ENCODE results near the gene EIF4E2.

The EIF4E2 gene, protein sequence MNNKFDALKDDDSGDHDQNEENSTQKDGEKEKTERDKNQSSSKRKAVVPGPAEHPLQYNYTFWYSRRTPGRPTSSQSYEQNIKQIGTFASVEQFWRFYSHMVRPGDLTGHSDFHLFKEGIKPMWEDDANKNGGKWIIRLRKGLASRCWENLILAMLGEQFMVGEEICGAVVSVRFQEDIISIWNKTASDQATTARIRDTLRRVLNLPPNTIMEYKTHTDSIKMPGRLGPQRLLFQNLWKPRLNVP

DNA sequence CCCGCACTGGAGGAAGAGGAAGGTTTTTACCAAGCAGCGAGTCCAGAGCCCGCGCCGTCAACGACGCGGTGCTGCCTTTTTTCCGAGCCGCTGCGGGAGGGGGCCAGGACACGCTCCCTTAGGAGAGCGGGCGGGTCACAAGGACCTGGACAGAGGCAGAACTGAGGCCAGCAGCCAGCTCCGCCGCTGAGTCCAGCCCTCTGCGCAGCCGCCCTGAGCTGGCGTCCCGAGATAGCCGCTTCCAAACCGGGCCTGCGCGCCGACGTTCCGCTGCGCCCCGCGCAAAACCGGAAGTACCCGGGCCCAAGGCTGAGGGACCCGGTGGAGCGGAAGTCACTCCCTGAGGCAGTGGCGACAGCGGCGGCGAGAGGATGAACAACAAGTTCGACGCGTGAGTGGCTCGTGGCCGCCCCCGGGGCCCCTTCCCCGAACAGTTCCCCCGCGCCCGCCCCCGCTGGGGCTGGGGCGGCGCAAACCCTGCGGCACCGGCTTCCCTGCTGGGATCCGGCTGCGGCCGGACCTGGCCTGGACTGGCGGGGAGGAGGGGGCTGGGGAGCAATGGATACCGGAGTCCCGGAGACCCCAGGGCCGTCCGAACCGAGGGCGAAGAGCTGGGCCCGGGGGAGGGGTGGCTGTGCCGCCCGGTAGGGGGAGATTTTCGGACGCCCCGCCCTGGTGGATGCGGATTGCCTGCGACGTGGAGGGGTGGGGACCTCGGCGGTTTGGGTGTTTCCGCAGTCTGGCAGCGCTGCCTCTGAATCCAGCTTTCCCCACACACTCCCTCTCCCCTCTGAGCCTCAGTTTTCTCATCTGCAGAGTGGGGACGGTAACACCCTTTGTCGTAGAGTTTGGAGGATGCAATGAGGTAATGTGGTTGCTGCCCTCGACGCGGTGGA lies at the start of gene EIF4E2, which contains the start of gene TIGD1:
EIF4E2 (plus strand) TSS at position 336 of the 896 bp plus-strand sequence; CDS start at position 372, 36 bp downstream.
TIGD1 (minus strand) TSS at position 204 of the 896 bp plus-strand sequence. CDS start 675 bp downstream, outside the sequence.
- DNase-seq = peak; percentile 94

DNA sequence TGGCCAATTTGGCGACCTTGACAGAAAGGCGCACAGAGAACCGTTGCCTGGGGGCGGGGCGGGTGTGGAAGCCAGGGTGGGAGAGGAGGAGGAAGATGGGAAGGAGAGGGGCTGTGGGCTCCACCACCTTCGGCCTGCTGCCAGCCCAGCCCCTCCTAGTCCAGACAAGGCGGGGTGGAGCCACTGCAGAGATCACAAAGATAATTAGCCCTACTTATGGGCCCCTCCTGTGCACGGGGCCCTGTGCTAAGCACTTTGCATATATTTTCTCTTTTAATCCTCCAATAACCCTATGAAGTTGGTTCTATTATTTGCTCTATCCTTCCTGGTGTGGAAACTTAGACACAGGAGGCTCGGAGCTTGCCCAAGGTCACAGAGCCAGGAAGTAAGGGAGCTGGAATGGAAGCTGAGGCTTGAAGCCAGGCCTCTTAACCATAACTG lies 49.1 kb upstream of the EIF4E2 start:
- no peak for DNase-seq

DNA sequence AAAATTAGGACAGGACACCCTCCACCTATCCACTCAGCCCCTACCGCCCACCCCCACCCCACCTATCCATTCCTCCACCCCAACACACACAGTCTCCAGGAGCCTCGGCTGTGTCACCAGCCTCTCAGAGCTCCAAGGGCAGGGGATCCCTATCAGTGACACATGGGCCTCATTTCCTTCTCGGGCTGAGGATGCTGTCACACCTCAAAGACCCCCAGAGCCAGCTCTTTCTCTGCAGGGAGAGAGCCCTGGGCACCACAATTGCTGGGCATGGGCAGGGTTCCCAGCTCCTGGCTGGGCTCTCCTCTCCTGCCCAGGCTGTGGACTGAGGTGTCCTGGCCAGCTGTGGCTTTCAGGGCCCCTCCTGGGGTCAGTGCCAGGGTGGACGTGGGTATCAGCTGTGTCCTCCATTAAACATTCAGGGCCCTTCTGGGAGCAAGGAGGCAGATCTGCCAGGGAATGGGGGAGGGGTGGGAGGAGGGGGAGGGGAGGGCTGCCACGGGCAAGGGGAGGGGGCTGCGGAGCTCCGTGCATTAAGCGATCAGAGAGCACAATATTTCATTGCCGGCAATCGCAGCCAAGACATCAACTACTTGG lies 48.6 kb upstream of the EIF4E2 start:
- no peak for DNase-seq

DNA sequence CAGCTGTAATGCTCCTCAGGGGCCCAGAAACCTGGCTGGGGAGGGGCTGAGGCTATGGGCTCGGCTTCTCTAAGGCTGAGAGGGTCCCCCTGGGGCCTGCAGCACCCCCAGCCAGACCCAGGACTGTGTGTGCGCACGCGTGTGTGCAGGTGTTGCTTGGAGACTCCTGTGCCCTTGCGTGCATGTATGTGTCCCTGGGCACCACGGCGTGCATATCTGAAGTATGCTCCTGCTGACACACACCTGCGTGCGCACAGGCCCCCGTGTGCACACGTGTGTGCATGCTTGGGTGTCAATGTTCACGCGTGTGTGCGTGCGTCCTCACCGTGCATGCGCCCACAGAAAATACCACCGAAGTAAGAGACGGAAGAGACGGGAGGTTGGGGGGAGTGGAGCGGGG lies 48.0 kb upstream of the EIF4E2 start:
- no peak for DNase-seq

DNA sequence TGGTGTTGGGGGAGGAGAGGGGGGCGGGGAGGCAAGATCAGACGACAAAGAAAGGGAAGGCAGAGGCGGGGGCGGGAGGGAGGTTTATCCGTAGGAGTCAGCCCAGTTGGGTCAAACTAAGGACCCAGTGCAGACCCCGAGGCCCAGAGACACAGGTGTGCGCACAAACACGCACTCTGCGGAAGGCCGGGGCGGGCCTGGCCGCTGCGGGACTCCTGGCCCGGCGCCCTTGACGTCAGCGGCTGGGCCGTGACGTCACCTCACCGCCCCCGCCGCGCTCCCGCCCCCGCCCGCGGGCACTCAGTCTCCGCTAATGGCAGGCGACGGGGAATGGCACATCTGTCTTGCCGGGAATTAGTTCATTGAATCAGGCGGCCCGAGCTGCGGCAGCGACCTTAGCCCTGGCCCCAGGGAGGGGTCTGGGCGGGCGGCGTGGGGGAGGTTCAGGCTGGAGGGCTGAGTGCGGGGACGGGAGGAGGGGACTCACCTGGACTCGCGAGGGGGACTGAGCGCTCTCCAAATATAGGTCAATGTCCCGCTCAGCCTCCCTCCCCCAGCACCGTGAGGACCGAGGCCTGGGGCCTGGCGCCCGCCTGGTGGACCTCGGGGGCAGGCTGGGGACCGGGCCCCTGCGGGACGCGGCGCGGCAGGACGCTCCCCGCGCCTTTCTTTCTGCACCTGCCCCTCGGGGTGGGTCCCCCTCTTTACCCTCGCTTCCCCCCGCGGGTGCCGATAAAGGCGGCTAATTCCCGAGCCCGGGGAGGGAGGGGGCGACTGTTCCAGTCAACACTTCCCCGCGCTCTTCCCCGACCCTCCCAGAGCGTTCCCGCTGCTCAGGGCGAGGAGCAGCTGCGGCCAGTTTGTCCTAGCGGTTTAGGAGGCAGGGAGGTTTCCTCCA lies 47.3 kb upstream of the EIF4E2 start:
- peak; percentile 23 for DNase-seq

DNA sequence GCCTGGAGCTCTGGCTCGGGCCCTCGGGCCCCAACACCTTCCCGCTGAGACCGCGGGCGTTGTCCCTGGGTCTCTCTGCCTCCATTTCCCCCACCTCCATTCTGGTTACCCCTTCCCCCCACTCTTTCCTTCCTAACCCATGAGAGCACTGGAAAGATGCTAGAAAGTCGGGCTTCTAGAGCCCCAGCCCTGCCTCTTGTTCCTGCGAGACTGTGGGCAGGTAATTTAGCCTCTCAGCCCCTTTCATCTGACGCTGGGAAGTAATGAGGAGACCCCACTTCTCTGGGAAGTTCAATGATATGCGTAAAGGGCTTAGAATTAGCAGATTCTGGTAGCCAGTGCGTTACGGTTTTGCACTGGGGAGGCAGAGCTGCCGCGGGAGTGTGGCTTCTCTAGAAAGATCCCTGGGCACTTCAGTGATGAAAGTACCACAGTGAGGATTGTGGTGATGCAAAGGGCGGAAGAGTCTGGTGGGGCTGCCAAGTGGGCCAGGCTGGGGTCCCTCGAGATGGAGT lies 46.6 kb upstream of the EIF4E2 start:
- no peak for DNase-seq

DNA sequence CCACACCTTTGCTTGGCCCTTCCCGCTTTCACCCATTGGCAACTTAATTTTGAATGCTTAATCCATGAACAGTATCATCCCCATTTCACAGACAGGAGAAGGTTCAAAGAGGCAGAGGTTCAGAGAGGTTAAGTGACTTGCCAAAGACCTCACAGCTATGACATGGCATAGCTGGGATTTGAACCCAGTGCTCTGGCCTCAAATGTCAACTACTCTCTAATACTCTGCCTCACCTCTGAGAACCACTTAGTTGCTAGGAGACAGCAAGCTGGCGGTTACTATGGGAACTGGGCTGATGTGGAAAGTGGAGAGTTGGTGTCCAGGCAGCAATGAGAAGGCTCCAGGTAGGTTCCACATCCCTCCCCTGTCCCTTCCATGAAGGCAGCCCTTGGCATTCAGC lies 46.1 kb upstream of the EIF4E2 start:
- no peak for DNase-seq

DNA sequence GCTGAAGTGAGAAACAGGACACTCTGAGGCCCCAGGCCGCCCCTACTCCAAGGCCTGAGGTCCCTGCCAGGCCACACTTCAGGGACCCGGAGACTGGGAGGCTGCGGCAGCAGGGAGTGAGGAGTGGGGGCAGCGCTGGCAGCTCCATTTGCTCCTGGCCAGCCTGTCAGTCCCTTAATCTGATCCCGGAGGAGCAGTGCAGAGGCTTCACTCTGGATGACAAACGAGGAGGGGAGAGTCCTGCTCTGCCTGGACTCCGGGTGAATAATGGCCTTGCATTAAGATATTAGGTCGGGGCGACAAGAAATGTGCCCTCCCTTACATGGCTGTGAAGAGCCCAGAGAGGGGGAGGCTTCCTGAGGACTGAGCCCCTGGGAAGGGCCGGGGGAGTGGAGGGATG lies 44.6 kb upstream of the EIF4E2 start:
- no peak for DNase-seq

DNA sequence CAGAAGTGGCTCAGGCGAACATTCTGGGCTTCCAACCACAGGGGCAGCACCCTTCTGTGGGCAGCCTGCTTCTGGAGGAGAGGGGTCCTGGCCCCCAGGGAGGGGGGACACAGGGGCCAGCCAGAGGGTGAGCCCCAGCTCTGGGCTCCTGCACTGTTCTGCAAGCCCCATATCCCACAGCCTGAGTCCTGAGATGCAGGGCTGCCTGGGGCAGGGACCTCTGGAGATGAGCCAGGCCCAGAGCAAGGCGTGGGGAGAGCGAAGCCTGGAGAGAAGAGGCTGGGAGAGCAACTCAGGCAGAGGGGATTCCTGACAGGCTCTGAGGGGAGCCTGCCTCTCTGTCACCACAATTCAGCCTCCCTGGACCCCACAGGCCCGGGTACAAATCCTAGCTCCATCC lies 43.8 kb upstream of the EIF4E2 start:
- no peak for DNase-seq

DNA sequence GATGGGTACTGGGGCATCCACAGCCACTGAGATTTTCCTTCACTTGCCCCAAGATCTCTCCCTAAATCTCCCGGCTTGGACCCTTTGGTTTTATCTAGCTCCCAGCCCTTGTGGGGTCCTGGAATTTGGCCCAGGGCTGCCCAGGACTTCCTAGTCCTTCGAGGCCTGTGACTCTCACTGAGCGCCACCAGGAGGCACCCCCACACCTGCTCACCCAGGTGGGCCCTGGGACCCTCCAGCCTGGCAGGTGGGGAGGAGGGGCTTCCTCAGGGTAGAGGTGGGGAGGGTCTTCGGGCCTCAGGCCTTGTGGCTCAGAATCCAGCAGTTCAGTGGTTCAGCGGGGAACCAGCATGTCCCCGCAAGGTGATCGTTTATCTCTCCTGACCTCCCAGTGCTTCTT lies 42.2 kb upstream of the EIF4E2 start:
- DNase-seq = no peak

DNA sequence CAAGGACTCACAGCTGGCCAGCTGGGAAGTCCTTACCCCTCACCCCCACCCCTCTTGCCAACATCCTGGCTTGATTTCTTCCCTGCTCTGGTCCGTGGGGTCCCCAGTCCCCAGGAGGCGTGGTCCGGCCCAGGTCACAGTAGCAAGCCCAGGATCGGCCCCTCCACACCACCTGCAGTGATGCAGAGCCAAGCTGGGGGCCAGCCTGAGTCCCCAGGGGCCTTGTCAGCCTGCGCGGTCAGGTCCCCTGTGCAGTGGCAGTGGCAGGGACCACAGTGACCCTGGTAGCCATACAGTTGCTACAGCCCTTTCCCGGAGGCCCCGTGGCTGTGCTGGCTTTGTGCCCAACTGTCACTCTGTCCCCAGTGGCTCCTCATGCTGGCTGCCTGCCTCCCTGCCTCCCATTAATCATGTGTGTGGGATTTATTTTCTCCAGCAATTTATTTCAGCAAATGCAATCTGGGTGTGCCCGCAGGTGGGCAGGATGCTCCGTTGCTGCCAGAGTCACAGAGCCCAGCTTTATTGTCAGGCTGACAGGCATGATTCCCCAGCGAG lies 39.1 kb upstream of the EIF4E2 start:
- no peak for DNase-seq

DNA sequence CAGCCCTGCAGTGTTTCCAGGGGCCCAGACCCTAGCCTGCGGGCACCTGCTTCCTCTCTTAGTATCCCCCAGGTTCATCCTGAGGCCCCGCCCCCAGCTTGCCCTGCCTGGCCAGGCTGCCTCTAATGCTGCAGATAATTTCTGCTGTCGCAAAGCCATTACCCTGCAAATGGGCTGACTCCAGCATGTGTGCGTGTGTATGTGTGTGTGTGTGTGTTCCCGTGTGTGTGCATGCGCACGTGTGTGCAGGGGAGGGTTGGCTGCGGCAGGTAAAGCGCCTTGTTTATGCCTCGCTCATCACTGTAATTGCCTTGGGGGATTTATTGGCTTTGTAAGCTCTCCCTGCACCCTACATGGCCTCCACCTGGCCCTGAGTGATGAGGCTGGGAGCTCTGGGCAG lies 37.9 kb upstream of the EIF4E2 start:
- DNase-seq = no peak

DNA sequence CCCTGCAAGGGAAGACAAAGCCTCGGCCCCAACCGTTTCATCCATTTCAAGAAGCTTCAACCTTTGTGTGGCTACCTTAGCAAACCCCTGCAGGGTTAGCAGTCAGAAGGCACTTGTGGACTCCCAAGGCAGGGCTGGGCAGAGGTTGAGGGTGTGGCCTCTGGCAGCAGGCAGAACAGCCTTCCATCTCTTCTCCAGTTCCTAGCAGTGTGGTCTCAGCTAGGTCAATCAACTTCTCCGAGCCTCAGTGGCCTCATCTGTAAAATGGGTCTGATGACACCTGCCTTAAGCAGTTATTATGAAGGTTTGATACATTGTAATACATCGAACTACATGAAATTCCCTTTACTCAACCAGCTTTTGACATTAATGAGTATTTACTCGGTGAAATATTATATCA lies 37.1 kb upstream of the EIF4E2 start:
- DNase-seq = no peak

DNA sequence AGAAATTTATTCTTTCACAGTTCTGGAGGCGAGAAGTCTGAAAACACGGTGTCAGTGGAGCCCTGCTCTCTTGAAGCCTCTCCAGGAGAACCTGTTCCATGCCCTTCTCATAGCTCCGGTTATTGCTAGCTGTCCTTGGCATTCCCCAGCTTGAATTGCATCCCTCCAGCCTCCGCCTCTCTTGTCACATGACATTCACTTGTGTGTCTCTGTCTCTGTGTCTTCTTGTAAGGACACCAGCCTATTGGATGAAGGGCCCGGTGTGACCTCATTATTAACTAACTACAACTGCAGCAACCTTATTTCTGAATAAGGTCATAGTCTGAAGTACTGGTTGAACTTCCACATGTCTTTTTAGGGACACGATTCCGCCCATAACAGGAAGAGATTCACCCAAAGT lies 34.9 kb upstream of the EIF4E2 start:
- DNase-seq = no peak

DNA sequence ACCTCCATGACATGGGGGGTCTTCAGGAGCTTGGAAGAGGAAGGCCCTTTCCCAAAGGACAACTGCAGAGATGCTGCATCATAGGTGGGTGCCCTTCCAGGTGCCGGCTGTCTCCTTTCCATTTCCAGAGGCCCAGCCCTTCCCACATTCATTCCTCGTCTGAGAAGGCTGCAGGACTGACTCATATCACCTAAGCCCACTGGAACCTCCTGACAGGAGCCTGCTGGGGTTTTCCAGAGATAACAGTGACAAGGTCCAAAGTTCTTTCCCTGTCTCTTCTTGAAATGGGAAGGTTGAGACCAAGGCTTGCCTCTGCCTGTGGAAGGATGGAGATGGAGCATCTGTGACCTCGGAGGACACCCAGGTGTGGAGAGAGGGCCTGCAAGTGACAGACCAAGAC lies 33.9 kb upstream of the EIF4E2 start:
- DNase-seq = no peak

DNA sequence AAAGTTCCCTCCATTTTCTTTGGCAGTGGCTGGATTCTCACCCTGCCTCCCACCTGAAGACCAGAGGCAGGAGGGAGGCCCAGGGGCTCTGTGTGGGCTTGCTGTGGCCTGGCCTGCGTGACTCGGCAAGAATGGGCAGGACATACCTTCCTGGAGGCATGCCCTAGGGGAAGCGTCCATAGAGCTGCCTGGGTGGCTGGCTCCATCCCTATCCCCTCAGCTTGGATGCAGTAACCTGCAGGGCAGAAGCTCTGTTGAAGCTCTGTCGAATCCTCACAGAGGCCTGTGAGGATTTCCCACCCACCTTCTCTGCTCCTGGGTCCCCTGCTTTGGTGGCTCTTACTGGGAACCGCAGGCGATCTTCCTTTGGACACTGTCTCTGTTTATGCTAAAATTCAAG lies 31.6 kb upstream of the EIF4E2 start:
- no peak for DNase-seq

DNA sequence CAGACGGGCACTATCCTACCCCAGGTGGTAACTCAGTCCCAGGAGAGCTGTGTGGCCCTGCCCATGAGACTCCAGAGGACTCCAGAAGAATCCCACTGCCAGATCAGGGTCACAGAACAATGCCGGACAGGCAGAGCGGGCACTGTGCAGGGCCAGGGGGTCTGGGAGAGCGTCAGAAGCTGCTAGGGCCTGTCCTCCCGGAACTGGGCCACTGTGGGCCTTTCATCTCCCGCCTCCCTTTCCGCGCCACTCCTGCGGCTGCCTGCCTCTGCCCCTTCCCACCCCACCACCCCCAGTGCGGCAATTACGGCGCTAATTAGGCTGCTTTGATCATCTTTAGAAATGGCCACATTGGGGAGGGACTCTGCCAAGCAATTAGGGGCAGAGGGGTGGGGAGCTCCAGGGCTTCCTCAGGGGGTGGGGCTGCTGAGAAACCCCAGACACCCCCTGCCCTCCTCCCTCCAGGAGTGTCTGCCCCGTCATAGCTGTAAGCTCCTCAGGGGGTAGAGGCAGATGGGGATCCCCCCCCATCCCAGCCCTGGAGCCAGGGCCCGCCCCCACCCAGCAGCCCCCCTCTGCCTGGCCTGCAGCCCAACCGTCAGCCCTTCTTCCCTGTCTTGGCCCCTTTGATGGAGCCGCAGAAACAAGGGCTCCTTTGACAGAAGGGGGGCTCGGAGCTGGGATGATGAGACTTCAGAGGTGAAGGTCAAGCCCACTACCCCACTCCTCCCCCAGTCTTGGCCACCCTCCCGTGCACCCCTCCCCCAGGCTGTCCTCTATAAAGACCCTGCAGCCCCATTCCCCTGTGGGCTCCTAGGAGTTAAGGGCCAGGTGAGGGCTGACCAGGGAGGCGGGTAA lies 30.7 kb upstream of the EIF4E2 start, which contains the start of gene PRSS56:
PRSS56 (plus strand) TSS at position 808 of the 858 bp plus-strand sequence. CDS start 211 bp downstream, outside the sequence.
- DNase-seq = no peak

DNA sequence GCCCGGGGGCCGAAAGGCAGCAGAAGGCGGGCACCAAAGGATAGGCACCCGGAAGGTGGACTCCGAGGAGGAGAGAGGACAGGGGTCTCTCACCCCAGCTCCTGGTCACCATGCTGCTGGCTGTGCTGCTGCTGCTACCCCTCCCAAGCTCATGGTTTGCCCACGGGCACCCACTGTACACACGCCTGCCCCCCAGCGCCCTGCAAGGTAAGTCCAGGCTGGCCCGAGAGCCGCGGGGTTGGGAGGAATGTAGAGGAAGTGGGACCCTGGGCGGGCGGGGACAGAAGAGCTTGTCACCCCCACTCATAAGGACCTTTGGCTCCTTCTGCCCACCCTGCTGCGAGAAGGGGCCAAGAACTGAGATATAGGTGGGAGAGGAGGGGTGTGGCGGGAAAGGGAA lies 30.0 kb upstream of the EIF4E2 start:
- no peak for DNase-seq

DNA sequence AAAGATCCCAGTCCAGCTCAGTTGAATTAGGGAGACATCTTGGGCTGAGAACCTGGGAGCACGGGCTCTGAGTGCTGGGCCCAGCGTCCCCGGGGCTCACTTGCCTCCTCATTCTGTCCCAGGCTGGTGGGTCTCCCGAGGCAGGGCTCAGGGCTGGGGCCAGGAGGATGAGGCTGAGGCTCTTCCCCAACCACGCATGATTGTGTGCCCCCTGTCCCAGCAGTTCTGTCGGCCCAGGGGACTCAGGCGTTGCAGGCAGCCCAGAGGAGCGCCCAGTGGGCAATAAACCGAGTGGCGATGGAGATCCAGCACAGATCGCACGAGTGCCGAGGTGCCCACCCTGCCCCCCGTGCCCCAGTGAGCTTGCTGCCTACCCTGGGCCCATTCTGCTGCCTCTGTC lies 29.4 kb upstream of the EIF4E2 start:
- no peak for DNase-seq

DNA sequence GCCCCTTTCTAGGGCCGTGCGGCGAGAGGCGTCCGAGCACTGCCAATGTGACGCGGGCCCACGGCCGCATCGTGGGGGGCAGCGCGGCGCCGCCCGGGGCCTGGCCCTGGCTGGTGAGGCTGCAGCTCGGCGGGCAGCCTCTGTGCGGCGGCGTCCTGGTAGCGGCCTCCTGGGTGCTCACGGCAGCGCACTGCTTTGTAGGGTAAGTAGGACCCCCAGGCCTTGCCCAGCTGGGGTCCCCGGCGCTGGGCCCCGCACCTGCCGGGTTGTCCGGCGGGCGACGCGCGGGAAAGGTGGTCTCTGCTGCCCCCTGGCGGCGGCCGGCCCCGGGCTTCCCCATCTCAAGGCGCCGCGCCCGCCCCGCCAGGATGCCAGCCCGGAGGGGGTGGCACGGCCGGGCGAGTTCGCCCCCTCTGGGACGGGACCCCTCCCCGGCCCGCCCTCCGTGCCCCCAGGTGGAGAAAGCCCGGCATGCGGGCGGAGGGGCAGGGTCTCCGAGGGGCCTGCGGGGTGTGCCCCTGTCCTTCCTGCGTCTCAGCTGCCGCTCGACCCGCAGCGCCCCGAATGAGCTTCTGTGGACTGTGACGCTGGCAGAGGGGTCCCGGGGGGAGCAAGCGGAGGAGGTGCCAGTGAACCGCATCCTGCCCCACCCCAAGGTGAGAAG lies 28.4 kb upstream of the EIF4E2 start:
- DNase-seq = peak; percentile 28
